Measurements from ENCODE around the gene ABCA13.
"Not testable (repeated sequence)": the region's sequence is repeated elsewhere in the genome, so short reads cannot be mapped to it uniquely, and the experiment has no call there.

Gene ABCA13

GRCh38 chr7:48183965-48184364, 12.7 kb downstream of the ABCA13 start:
- POLR2A ChIA-PET: no interaction called here
- TF ChIP-seq HDGF (IDR thresholded peaks at IDR 0.05; ENCODE audit: borderline replicate concordance) (no peak), LEF1 (IDR thresholded peaks at IDR 0.05; ENCODE audit: borderline replicate concordance) (no peak), SUZ12 (IDR thresholded peaks at IDR 0.05) (no peak), FOXK2 (IDR thresholded peaks at IDR 0.05) (no peak), PKNOX1 (IDR thresholded peaks at IDR 0.05) (no peak), BHLHE40 (IDR thresholded peaks at IDR 0.05; ENCODE audit: borderline replicate concordance) (no peak)
- CTCF ChIA-PET: interaction anchor here (0.6 kb wide), 1 partner anchor 1093 kb away, joined by 3 read pairs; no protein-coding TSS in a partner anchor
- no peak for DNase-seq (ENCODE audit: extremely low spot score)

GRCh38 chr7:48188776-48189520, 17.7 kb downstream of the ABCA13 start:
- TF ChIP-seq L3MBTL2 (conservative IDR thresholded peaks at IDR 0.05) (no peak), FOXA1 (IDR thresholded peaks at IDR 0.05) (no peak), SP1 (IDR thresholded peaks at IDR 0.05) (no peak), ZNF384 (IDR thresholded peaks at IDR 0.05) (no peak), NFRKB (IDR thresholded peaks at IDR 0.05) (no peak), TARDBP (IDR thresholded peaks at IDR 0.05) (no peak), PKNOX1 (IDR thresholded peaks at IDR 0.05) (no peak)
- POLR2A ChIA-PET: no interaction called here
- CTCF ChIA-PET: no interaction called here
- DNase-seq (ENCODE audit: extremely low spot score): no peak

- ChIA-PET POLR2A (no interaction called here), CTCF (no interaction called here)
- TF ChIP-seq FOXM1 (IDR thresholded peaks at IDR 0.05; ENCODE audit: borderline replicate concordance) (no peak), SP1 (IDR thresholded peaks at IDR 0.05) (no peak), HDGF (IDR thresholded peaks at IDR 0.05; ENCODE audit: borderline replicate concordance) (no peak), ELF4 (IDR thresholded peaks at IDR 0.05) (no peak), NFRKB (IDR thresholded peaks at IDR 0.05) (no peak), SUZ12 (IDR thresholded peaks at IDR 0.05) (no peak), TARDBP (IDR thresholded peaks at IDR 0.05) (no peak), FOXK2 (IDR thresholded peaks at IDR 0.05) (no peak), PKNOX1 (IDR thresholded peaks at IDR 0.05) (no peak), ZNF384 (IDR thresholded peaks at IDR 0.05) (no peak), FOXA1 (IDR thresholded peaks at IDR 0.05) (no peak), LEF1 (IDR thresholded peaks at IDR 0.05; ENCODE audit: borderline replicate concordance) (no peak), CTBP1 (IDR thresholded peaks at IDR 0.05; ENCODE audit: borderline replicate concordance) (no peak), L3MBTL2 (conservative IDR thresholded peaks at IDR 0.05) (no peak), ARNT (IDR thresholded peaks at IDR 0.05) (no peak), BHLHE40 (IDR thresholded peaks at IDR 0.05; ENCODE audit: borderline replicate concordance) (no peak)
- no peak for DNase-seq (ENCODE audit: extremely low spot score)
Observed at GRCh38 chr7:48192996-48193395, 21.7 kb downstream of the ABCA13 start.

- CTCF ChIA-PET: no interaction called here
- TF ChIP-seq FOXM1 (IDR thresholded peaks at IDR 0.05; ENCODE audit: borderline replicate concordance): no peak
- TF ChIP-seq BHLHE40 (IDR thresholded peaks at IDR 0.05; ENCODE audit: borderline replicate concordance): no peak
- TF ChIP-seq PKNOX1 (IDR thresholded peaks at IDR 0.05): no peak
- no peak for TF ChIP-seq ZNF384 (IDR thresholded peaks at IDR 0.05)
- TF ChIP-seq ARNT (IDR thresholded peaks at IDR 0.05): no peak
- TF ChIP-seq TARDBP (IDR thresholded peaks at IDR 0.05): no peak
- no peak for TF ChIP-seq SP1 (IDR thresholded peaks at IDR 0.05)
- TF ChIP-seq SUZ12 (IDR thresholded peaks at IDR 0.05): no peak
- no peak for TF ChIP-seq HDGF (IDR thresholded peaks at IDR 0.05; ENCODE audit: borderline replicate concordance)
- no peak for TF ChIP-seq LEF1 (IDR thresholded peaks at IDR 0.05; ENCODE audit: borderline replicate concordance)
- DNase-seq (ENCODE audit: extremely low spot score): no peak
- POLR2A ChIA-PET: no interaction called here
Observed at GRCh38 chr7:48193421-48193820, 22.2 kb downstream of the ABCA13 start.

GRCh38 chr7:48200946-48201589, 29.8 kb downstream of the ABCA13 start:
- POLR2A ChIA-PET; DNase-seq (ENCODE audit: extremely low spot score): not testable (repeated sequence)
- CTCF ChIA-PET: interaction anchor here (0.7 kb wide), 1 partner anchor 162 kb away, joined by 3 read pairs; no protein-coding TSS in a partner anchor

- CTCF ChIA-PET: not testable (repeated sequence)
Observed at GRCh38 chr7:48202916-48203315, 31.7 kb downstream of the ABCA13 start.

More at GRCh38 chr7:48202916-48203315, 31.7 kb downstream of the ABCA13 start:
- POLR2A ChIA-PET; DNase-seq (ENCODE audit: extremely low spot score): not testable (repeated sequence)
